ENCODE data around the gene RPL13. TPM values are rescaled to one million over a fixed set of nuclear protein-coding genes. Genes with fewer than 3 reads are reported as not detected.

RPL13 gene
- total RNA-seq, 4 donors from 2014 or later: 3,143 to 7,972 (median 4,864) TPM

GRCh38 chr16:89582614-89583196, 22.2 kb downstream of the RPL13 start:
- Histone ChIP-seq H3K9me3 (no peaks in the 10 kb centered on the region), H3K27me3 (no peaks in the 10 kb centered on the region), H3K4me3 (no peak overlapping the region), H3K36me3 (no peaks in the 10 kb centered on the region), H3K27ac (peak overlapping the region; percentile 51 to 75 (median 72)), H3K4me1 (peaks cover 0 to 22% (median 17%) of the 10 kb centered on the region in 3 donors)
- TF ChIP-seq CTCF (IDR thresholded peaks at IDR 0.05): no peak
- no peak for TF ChIP-seq POLR2A (IDR thresholded peaks at IDR 0.05)
- WGBS, 2 donors: 88% methylated on average over 13 of the region's 19 CpGs; no CpG with 5 or more reads in 1 of the 2 donors
- DNase-seq: no peak
- intact Hi-C loops (cut with DNase I): no loop called here

DNA sequence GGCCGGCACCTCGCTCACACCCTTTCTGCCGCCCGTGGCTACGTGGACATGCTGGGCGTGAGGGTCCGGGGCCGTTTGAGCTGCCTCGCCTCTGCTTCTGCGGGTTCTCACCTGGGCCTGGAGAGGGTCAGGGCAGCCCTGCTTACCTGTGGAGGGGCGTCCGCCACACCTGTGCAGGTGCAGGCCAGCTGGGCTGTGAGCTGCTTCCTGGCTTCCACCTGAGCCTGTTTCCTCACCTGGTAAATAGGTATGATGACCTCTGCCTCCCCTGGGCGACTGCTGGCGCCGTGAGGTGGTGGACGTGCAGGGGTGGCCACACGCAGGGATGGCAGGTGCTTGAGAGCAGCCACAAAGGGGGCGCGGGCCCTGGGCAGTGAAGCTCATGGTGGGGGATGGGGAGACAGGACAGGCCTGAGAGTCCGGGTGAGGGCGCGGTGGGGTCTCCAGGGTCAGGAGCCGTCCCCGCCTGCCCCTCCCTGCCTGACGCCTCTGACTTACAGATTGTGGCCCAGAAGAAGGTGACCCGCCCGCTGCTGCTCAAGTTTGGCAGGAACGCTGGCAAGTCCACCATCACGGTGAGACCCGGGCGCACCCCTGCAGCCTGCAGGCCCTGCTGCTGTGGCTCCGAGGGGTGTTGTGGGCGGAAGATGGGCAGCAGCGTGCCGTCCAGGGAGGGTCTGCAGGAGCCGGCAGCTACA, 22.9 kb downstream of the RPL13 start:
- H3K4me3 ChIP-seq: no peak overlapping the region
- no peak for DNase-seq
- no peaks in the 10 kb centered on the region for H3K27me3 ChIP-seq
- H3K9me3 ChIP-seq: no peaks in the 10 kb centered on the region
- H3K4me1 ChIP-seq: peaks cover 0 to 22% (median 17%) of the 10 kb centered on the region in 3 donors
- H3K36me3 ChIP-seq: no peaks in the 10 kb centered on the region
- TF ChIP-seq CTCF (IDR thresholded peaks at IDR 0.05) (no peak), POLR2A (IDR thresholded peaks at IDR 0.05) (no peak)
- 82% methylated on average over 5 of the region's 36 CpGs; no CpG with 5 or more reads in 1 of the 2 donors for WGBS, 2 donors
- intact Hi-C loops (cut with DNase I): no loop called here
- H3K27ac ChIP-seq: no peak overlapping the region

DNA sequence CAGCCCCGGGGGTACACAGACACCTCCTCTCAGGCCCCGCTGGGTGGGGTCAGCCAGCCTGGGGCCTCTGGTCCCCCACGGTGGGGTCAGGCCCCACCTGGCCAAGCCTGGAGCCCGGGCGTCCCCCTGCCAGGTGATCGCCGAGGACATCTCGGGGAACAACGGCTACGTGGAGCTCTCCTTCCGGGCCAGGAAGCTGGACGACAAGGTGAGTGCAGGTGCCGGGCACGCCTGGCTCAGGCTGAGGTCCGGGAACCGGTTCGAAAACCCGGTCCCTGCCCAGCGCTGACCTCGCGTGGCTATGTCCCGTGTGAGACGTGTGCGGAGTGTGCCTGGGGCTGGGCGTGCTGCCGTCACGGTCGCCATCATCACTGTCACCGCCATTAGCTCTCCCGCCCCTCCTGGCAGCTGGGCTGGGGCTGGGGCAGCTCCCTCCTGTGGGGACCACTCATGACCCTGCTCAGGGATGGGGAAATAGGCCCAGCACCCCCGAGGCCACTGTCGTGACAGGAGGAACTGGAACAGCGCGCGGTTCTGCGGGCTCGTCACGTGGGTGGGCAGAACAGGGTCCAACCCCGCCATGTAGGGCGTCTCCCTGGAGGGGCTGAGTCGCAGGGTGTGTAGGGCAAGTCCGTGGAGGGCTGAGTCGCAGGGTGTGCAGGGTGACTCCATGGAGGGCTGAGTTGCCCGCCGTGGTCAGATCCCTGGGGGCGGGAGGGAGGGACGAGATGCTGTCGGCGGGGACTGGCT, 23.6 kb downstream of the RPL13 start:
- peaks cover 0 to 22% (median 17%) of the 10 kb centered on the region in 3 donors for H3K4me1 ChIP-seq
- no peaks in the 10 kb centered on the region for H3K36me3 ChIP-seq
- H3K27ac ChIP-seq: no peak overlapping the region
- H3K27me3 ChIP-seq: no peaks in the 10 kb centered on the region
- 96% methylated on average over 9 of the region's 49 CpGs; no CpG with 5 or more reads in 1 of the 2 donors for WGBS, 2 donors
- TF ChIP-seq CTCF (IDR thresholded peaks at IDR 0.05) (no peak), POLR2A (IDR thresholded peaks at IDR 0.05) (no peak)
- no peaks in the 10 kb centered on the region for H3K9me3 ChIP-seq
- no peak for DNase-seq
- no peak overlapping the region for H3K4me3 ChIP-seq
- intact Hi-C loops (cut with DNase I): no loop called here

- Histone ChIP-seq H3K36me3 (no peaks in the 10 kb centered on the region), H3K9me3 (no peaks in the 10 kb centered on the region), H3K4me3 (no peak overlapping the region), H3K27me3 (no peaks in the 10 kb centered on the region), H3K27ac (no peak overlapping the region), H3K4me1 (peaks cover 0 to 22% (median 17%) of the 10 kb centered on the region in 3 donors)
- DNase-seq: no peak
- no peak for TF ChIP-seq CTCF (IDR thresholded peaks at IDR 0.05)
- TF ChIP-seq POLR2A (IDR thresholded peaks at IDR 0.05): no peak
- intact Hi-C loops (cut with DNase I): no loop called here
- 50 to 67% methylated on average over 10 to 15 of the region's 25 CpGs for WGBS, 2 donors
Observed at GRCh38 chr16:89584768-89585549, 24.5 kb downstream of the RPL13 start.

Data from esophagus squamous epithelium (tissue), 5 donors.